GM15510 (cell line): ENCODE results near the gene TSPAN14.

ENCODE experiments used
- POLR2A ChIP-seq: IDR thresholded peaks from 3 replicates; pipeline ENCODE4 v1.6.1; 2011; ENCODE audit warnings: borderline replicate concordance; ENCODE audit not compliant: insufficient read length; ENCODE audit errors: extremely low read depth

Gene TSPAN14

DNA sequence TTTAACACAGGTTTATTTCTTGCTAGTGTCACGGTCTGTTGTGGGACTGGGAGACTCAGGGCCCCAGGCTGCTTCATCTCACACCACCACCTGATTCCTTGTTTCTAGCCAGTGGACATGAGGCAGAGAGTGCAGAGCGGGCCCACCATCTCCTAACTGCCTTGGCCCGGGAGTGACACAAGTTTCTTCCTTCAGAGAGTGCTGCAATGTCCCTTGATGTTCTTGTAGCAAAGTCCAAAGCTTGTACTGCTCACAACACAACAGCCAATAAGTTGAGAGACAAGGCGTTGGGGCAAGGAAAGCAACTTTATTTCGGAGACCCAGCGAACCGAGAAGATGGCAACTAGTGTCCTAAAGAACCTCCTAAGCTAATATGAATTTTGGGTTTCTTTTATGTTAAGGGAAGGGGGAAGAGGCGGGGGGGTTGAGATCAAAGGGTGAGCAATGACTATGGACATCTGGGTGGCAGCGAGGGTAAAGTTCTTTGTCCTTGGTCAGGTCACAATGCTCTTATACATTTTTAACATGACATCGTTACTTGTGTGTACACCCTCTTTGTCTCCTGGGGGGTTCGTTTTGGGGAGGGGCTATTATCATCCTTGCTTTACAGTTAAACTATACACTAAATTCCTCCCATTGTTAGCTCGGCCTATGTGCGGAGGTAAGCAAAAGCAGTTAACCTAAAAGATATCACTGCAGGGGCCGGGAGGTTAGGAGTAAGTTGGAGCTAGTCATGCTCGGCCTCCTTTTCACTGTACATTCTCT is 115.2 kb downstream of the TSPAN14 start:
- no peak for TF ChIP-seq POLR2A

DNA sequence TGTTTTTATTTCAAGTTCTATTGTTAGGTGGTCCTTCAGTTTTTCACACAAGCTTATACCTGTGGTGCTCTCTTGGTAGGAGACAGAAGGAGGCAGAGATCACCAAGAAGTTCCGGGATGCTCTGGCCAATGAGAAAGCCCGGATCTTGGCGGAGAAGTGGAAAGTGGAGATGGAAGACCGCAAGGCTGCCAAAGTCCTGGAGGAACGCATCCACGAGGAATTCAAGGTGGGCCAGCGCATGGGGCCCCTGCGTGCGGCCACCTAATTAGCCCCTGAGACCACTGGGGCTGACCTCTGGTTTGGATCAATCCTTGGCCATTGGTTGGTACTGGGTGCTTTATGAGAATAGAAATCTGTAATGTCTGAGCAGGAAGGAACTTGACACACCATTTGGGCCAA is 117.2 kb downstream of the TSPAN14 start:
- TF ChIP-seq POLR2A, result no peak

DNA sequence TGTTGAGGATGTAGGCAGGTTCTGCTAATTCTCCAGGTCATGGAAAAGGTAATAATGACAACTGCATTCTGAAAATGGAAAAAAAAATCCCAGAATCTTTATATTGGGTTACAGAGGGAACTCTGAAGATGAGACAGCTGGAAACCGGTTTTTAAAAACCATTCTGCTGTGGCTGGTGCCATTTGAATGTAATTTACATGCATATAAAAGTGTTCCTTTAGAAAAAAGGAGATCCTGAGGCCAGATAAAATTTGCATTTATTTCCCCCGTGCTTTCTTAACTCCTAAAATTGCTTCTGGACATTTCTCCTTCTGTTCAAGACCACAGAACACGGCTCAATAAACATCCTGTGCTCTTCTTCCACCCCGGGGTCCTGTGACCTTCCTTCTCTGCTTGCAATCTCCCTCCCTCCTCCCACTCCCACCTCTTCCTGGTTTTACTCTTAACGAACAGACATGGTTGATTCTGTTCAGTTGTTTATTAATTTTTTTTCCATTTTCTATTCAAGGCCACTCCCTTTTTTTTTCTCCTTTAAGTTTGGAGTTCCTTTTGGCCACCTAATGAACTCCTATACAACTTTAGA is 125.2 kb downstream of the TSPAN14 start:
- TF ChIP-seq POLR2A, result no peak

DNA sequence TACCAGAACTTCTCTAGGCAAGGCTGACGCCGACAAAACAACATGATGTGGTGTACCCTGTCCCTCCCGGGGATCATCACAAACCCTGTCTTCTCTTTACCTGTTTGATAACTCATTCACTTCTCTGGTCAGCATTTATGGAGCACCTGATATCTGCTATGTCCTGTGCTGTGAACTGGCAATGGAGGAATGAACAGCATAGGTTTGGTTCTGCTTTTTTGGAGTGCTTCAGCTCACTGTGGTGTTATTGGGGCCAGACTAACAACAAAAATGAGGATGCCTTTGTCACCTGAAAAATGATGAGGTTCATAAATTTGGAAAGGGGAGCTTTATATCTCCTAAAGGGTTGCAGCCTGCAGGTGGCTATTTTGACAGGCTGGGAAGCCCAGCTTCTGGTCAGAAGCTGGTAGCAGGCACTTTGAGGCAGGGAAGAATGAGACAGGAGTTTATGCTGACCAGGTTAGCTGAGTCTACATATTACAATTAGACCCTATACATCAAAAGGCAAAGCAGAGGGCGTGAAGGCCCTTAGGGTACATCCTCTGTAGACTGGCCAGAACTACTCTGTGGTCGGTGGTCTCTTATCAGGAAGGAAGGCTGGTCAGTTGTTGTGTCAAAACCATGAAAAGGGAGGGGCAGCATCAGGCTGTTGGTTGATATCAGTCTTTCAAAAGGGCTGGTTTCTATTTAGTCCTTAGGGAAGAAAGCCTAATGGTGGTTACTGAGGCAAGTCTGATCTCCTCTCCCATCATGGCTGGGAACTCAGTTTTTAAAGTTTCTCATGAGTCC is 125.9 kb downstream of the TSPAN14 start:
- no peak for TF ChIP-seq POLR2A

DNA sequence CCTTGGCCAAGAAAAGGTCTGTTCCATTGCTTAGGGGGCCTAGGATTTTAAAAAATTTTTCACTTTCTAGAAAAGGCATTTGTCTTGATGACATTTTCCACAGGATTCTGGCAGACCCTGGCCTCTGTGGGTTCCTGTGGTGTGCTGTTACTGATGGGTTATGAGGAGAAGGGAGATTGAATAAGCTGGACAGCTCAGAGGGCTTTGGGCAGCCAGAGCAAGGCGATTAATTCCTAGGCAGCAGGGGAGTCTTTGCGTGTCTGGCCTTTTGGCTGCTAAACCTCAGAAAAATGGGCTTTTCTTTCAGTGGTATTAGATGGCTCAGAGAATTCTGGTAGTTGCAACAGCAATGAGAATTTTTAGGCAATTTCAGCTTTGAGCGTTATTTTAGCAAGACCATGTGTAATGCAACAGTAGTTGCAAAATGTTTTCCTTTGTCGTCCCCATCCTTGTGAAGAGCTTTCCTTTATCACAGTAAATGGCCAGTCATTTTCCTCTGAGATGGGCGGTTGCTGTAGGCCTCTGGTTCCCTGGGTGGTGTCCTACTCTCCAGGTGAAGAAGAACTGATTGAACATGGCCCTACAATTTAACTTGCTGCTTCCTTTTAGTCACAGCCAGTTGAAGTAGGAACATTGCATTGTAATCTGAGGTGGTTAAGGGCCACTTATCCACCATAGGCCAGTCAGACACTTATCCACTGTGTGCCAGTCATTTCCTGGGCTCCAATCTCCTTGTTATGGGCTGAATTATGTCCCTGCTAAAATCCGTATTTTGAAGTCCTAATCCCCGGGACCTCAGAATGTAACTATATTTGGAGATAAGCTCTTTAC is 126.7 kb downstream of the TSPAN14 start:
- no peak for TF ChIP-seq POLR2A

DNA sequence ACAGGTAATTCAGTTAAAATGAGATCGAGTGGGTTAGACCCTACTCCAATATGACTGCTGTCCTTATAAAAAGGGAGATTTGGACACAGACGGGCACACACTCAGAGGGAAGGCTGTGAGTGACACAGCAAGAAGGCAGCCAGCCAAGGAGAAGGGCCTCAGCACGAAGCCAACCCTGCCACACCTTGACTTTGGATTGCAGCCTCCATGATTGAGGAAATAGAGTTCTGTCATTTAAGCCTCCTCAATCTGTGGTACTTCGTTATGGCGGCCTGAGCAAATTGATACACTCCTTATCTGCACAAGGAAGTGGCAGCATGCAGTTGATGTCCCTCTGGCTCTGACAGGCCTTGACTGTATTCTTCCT is 127.3 kb downstream of the TSPAN14 start:
- TF ChIP-seq POLR2A, result no peak

DNA sequence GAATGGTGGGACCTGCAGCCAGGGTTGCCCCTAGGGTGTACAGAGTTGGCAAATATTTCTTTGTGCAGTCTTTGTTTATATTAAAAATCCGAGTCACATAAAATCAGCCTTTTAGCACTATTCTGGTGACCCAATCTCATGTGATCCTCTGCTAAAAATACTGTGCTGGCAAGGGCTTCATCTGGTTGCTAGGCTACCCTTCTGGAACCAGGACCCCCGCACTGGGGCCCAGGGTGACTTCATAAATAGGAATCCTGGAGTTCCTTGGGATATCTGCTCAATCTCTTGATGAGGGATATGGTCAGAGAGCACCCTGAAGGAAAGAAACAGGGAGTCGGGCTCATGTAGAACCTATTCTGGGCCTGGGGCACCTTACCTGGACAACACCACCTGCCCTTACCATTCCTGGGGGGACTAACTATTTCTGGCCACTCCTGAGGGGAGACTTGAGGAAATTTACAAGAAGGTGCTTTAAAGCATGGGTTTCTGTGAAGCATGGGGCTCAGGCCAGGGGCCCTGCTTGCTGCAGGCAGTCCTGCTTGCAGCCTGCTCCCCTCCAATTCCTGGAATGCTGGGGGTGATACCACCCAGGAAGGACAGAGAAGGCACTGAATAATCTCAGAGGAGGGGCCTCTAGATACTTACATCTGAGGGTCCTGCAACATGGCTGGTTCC is 128.3 kb downstream of the TSPAN14 start:
- no peak for TF ChIP-seq POLR2A
